HG03064 (cell line): Measurements from ENCODE around the gene INSM2.

ENCODE experiments used
- ATAC-seq: cut with Tn5 transposase; IDR thresholded peaks from one replicate; pipeline ENCODE4 v1.9.1; 2021; ENCODE audit warnings: low read depth; ENCODE audit not compliant: unreplicated experiment

The INSM2 gene

GRCh38 chr14:35543006-35543405 is 9.0 kb downstream of the INSM2 start:
- no peak for ATAC-seq

- ATAC-seq = no peak
Measured at GRCh38 chr14:35549551-35549950, 15.6 kb downstream of the INSM2 start.

- ATAC-seq = no peak
Measured at GRCh38 chr14:35551081-35551480, 17.1 kb downstream of the INSM2 start.

- no peak for ATAC-seq
Measured at GRCh38 chr14:35553808-35554207, 19.8 kb downstream of the INSM2 start.

- ATAC-seq = no peak
Measured at GRCh38 chr14:35556548-35556947, 22.6 kb downstream of the INSM2 start.

GRCh38 chr14:35557221-35557747 is 23.3 kb downstream of the INSM2 start:
- ATAC-seq = no peak

- no peak for ATAC-seq
Measured at GRCh38 chr14:35558680-35559079, 24.7 kb downstream of the INSM2 start.

GRCh38 chr14:35565871-35566464 is 32.0 kb downstream of the INSM2 start:
- no peak for ATAC-seq

- ATAC-seq = no peak
Measured at GRCh38 chr14:35571598-35571997, 37.6 kb downstream of the INSM2 start.

GRCh38 chr14:35573911-35574310 is 39.9 kb downstream of the INSM2 start:
- no peak for ATAC-seq

GRCh38 chr14:35576260-35576659 is 42.3 kb downstream of the INSM2 start:
- ATAC-seq = no peak

- no peak for ATAC-seq
Measured at GRCh38 chr14:35576856-35577255, 42.9 kb downstream of the INSM2 start.

GRCh38 chr14:35578135-35578534 is 44.2 kb downstream of the INSM2 start:
- no peak for ATAC-seq

- ATAC-seq = no peak
Measured at GRCh38 chr14:35578639-35579038, 44.7 kb downstream of the INSM2 start.
